Measurements from ENCODE around the gene GPR18.

Gene GPR18

GRCh38 chr13:99288089-99288488 lies 29.9 kb upstream of the GPR18 start:
- ChIA-PET POLR2A (no interaction called here), CTCF (interaction anchor here (1.1 to 1.8 kb wide), 5 partner anchors 18 to 149 kb away, joined by 4 to 13 read pairs (median 6); no protein-coding TSS in a partner anchor)
- H3K4me3 ChIP-seq (ENCODE audit: low read depth, low read length), result no peak overlapping the region
- DNase-seq (ENCODE audit: low read depth, low spot score), result no peak
- TF ChIP-seq, protein P1, sequence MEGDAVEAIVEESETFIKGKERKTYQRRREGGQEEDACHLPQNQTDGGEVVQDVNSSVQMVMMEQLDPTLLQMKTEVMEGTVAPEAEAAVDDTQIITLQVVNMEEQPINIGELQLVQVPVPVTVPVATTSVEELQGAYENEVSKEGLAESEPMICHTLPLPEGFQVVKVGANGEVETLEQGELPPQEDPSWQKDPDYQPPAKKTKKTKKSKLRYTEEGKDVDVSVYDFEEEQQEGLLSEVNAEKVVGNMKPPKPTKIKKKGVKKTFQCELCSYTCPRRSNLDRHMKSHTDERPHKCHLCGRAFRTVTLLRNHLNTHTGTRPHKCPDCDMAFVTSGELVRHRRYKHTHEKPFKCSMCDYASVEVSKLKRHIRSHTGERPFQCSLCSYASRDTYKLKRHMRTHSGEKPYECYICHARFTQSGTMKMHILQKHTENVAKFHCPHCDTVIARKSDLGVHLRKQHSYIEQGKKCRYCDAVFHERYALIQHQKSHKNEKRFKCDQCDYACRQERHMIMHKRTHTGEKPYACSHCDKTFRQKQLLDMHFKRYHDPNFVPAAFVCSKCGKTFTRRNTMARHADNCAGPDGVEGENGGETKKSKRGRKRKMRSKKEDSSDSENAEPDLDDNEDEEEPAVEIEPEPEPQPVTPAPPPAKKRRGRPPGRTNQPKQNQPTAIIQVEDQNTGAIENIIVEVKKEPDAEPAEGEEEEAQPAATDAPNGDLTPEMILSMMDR (IDR thresholded peaks at IDR 0.05; ENCODE audit: insufficient read depth, low read length, missing control alignments), result no peak

DNA sequence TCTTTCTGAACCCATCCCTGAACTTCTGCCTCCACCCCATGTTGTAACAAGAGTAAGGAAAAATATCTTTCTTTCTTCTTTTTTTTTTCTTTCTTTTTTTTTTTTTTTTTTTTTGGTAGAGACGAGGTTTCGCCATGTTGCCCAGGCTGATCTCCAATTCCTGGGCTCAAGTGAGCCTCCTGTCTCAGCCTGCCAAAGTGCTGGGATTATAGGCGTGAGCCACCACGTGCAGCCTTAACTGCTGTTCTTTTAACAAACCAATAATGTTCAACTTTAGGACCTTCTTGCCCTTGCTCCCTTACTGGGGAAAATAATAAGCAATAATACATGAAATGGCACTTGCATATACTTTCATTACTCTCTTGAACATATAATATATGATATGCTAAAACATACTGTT lies 29.4 kb upstream of the GPR18 start:
- ChIA-PET POLR2A (no interaction called here), CTCF (no interaction called here)
- DNase-seq (ENCODE audit: low read depth, low spot score), result no peak
- no peak overlapping the region for H3K4me3 ChIP-seq (ENCODE audit: low read depth, low read length)
- TF ChIP-seq, protein P1 (IDR thresholded peaks at IDR 0.05; ENCODE audit: insufficient read depth, low read length, missing control alignments), result no peak

- TF ChIP-seq, protein P1 (IDR thresholded peaks at IDR 0.05; ENCODE audit: insufficient read depth, low read length, missing control alignments), result no peak
- DNase-seq (ENCODE audit: low read depth, low spot score), result no peak
- ChIA-PET CTCF (interaction anchor here (0.8 to 24.4 kb wide), 7 partner anchors 9 to 219 kb away, joined by 3 to 1002 read pairs (median 3); no protein-coding TSS in a partner anchor), POLR2A (no interaction called here)
- no peak overlapping the region for H3K4me3 ChIP-seq (ENCODE audit: low read depth, low read length)
Measured at GRCh38 chr13:99285432-99286182, 27.4 kb upstream of the GPR18 start.

GRCh38 chr13:99282264-99283231 lies 24.4 kb upstream of the GPR18 start:
- TF ChIP-seq, protein P1 (IDR thresholded peaks at IDR 0.05; ENCODE audit: insufficient read depth, low read length, missing control alignments), result no peak
- DNase-seq (ENCODE audit: low read depth, low spot score), result no peak
- ChIA-PET CTCF (interaction anchor here (0.7 to 24.4 kb wide), 4 partner anchors 13 to 155 kb away, joined by 3 to 1002 read pairs (median 10); no protein-coding TSS in a partner anchor), POLR2A (interaction anchor here (0.6 kb wide), 1 partner anchor 83 kb away, joined by 3 read pairs; no protein-coding TSS in a partner anchor)
- H3K4me3 ChIP-seq (ENCODE audit: low read depth, low read length), result no peak overlapping the region

DNA sequence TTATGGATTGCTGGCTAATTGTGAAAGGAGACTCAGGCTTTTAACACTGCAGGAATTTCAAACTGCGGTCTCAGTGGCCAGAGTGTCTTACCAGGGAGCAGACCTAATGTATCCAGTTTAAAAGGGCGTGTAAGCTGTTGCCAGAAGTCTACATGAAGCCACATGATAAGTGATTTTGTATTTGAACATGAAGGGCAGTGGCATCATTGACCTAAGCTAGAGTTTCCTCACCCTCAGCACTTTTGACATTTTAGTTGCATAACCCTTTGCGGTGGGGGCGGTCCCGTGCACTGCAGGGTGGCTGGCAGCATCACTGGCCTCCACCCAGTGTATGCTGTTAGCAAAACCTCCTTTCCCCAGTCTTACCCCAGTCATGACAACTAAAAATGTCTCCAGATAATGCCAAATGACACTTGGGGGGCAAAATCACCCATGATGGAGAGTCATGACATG lies 23.7 kb upstream of the GPR18 start:
- POLR2A ChIA-PET, result no interaction called here
- TF ChIP-seq, protein P1 (IDR thresholded peaks at IDR 0.05; ENCODE audit: insufficient read depth, low read length, missing control alignments), result no peak
- no peak for DNase-seq (ENCODE audit: low read depth, low spot score)
- H3K4me3 ChIP-seq (ENCODE audit: low read depth, low read length), result no peak overlapping the region
- CTCF ChIA-PET, result interaction anchor here (0.7 to 24.4 kb wide), 3 partner anchors 12 to 155 kb away, joined by 3 to 1002 read pairs (median 17); no protein-coding TSS in a partner anchor

Measured in AG04449 (cell line).